ENCODE data around the gene ETV1.

DNA sequence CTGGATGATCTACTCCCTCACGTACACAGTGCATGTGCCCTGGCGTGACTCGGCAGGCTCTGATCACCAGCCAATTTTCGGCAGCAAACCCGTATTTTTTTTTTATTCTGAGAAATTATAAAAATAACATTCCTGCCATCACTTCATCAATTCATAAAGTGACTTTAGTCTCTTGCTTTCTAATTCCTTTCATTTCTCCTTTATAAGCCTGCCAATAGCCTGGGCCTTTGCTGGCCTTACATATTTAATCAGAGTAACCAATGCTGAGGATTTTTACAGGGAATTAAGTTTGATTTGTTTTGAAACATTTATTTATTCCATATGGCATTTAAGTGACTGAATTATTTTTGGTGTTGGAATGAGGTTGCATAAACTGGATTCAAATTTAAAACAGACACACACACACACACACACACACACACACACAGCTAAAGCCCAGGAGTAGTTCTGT is 140.8 kb downstream of the ETV1 start:
- no peak for TF ChIP-seq CTCF (conservative IDR thresholded peaks at IDR 0.05; ENCODE audit: low read depth, low read length)
- TF ChIP-seq POLR2A (IDR thresholded peaks at IDR 0.05; ENCODE audit: low read depth, low read length) = no peak
- TF ChIP-seq ELK1 (IDR thresholded peaks at IDR 0.05; ENCODE audit: borderline replicate concordance, low read depth, low read length) = no peak
- no peak for TF ChIP-seq BHLHE40 (IDR thresholded peaks at IDR 0.05; ENCODE audit: low read depth, low read length)
- TF ChIP-seq MXI1 (IDR thresholded peaks at IDR 0.05; ENCODE audit: borderline replicate concordance, low read depth, low read length) = no peak
- TF ChIP-seq RCOR1 (IDR thresholded peaks at IDR 0.05; ENCODE audit: insufficient replicate concordance, low read length) = no peak
- TF ChIP-seq MAFK (IDR thresholded peaks at IDR 0.05; ENCODE audit: low read depth, low read length) = no peak
- TF ChIP-seq CEBPB (IDR thresholded peaks at IDR 0.05; ENCODE audit: low read depth, low read length) = no peak
- TF ChIP-seq, protein P1, sequence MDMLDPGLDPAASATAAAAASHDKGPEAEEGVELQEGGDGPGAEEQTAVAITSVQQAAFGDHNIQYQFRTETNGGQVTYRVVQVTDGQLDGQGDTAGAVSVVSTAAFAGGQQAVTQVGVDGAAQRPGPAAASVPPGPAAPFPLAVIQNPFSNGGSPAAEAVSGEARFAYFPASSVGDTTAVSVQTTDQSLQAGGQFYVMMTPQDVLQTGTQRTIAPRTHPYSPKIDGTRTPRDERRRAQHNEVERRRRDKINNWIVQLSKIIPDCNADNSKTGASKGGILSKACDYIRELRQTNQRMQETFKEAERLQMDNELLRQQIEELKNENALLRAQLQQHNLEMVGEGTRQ (IDR thresholded peaks at IDR 0.05; ENCODE audit: low read depth, low read length) = no peak
